Measurements from ENCODE around the gene L1CAM. TPM values are rescaled to one million over a fixed set of nuclear protein-coding genes. Genes with fewer than 3 reads are reported as not detected.
A peak's percentile ranks its signal among the peaks of the same experiment; 100 is the strongest.

The L1CAM gene
- total RNA-seq, 1 experiment from 2014 or later = 12.7 TPM

DNA sequence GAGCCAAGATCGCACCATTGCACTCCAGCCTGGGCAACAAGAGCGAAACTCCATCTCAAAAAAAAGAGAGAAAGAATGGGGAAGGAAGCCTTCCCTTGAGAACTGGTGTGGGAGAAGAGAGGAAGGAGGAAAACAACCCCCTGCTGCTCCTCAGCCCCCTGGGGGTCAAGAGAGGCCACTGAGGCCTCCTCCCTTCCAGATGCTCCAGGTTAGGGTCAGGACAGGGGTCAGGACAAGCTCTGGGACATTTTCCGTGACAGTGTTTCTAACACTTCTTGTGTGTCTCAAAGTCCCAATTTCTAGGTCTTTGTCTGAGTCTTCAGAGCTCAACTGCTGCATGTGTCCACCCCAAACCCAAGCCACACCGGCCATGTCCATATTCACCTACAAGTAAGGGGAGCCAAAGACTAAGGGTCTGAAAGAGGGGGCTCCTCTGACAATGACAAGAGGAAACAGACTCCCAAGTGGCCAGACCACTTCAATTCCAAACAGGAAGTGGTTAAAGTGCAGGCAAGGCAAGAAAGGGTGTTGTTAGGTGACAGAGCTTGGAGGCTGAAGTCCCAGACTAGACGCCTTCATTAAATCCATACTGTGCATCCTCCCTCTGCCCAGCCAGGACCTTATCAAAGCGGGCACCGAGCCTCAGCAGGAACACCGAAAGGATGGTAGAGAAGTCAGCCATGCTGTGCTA, 8.3 kb downstream of the L1CAM start:
- Histone ChIP-seq H3K9me3 (no peaks in the 10 kb centered on the region), H3K36me3 (ENCODE audit: control insufficient read depth, insufficient read depth, low read length) (no peaks in the 10 kb centered on the region), H3K4me3 (ENCODE audit: low read depth, low read length) (no peak overlapping the region), H3K4me1 (peaks cover 10% of the 10 kb centered on the region; the same call in 1 of the 2 replicates), H3K27me3 (replicated peaks; ENCODE audit: control insufficient read depth, insufficient read depth, low read length) (no peaks in the 10 kb centered on the region)
- H3K27ac Mint-ChIP-seq (ENCODE audit: unreplicated experiment) = no peak overlapping the region
- CTCF ChIA-PET = interaction anchor here (0.6 kb wide), 1 partner anchor 33 kb away, joined by 5 read pairs; no protein-coding TSS in a partner anchor
- intact Hi-C loops (cut with micrococcal nuclease; ENCODE audit: unreplicated experiment) = no loop called here
- no peaks in the 10 kb centered on the region for H3K9me3 Mint-ChIP-seq (ENCODE audit: unreplicated experiment)
- peaks cover 1% of the 10 kb centered on the region for H3K27me3 Mint-ChIP-seq (ENCODE audit: insufficient read depth, unreplicated experiment)
- no peak for DNase-seq
- no peaks in the 10 kb centered on the region for H3K36me3 Mint-ChIP-seq (ENCODE audit: insufficient read depth, unreplicated experiment)
- POLR2A ChIA-PET = no interaction called here
- H3K4me1 Mint-ChIP-seq (ENCODE audit: low read depth, unreplicated experiment) = no peaks in the 10 kb centered on the region
- BruUV-seq (replicated peaks) = no TSS peak
- H3K4me3 Mint-ChIP-seq (ENCODE audit: unreplicated experiment) = no peak overlapping the region
- TF ChIP-seq, protein P1, sequence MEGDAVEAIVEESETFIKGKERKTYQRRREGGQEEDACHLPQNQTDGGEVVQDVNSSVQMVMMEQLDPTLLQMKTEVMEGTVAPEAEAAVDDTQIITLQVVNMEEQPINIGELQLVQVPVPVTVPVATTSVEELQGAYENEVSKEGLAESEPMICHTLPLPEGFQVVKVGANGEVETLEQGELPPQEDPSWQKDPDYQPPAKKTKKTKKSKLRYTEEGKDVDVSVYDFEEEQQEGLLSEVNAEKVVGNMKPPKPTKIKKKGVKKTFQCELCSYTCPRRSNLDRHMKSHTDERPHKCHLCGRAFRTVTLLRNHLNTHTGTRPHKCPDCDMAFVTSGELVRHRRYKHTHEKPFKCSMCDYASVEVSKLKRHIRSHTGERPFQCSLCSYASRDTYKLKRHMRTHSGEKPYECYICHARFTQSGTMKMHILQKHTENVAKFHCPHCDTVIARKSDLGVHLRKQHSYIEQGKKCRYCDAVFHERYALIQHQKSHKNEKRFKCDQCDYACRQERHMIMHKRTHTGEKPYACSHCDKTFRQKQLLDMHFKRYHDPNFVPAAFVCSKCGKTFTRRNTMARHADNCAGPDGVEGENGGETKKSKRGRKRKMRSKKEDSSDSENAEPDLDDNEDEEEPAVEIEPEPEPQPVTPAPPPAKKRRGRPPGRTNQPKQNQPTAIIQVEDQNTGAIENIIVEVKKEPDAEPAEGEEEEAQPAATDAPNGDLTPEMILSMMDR (IDR thresholded peaks at IDR 0.05; ENCODE audit: insufficient read depth in 1 of 2, low read depth in 1 of 2, low read length in 1 of 2, severe bottlenecking in 1 of 2, unreplicated experiment in 1 of 2) = no peak

DNA sequence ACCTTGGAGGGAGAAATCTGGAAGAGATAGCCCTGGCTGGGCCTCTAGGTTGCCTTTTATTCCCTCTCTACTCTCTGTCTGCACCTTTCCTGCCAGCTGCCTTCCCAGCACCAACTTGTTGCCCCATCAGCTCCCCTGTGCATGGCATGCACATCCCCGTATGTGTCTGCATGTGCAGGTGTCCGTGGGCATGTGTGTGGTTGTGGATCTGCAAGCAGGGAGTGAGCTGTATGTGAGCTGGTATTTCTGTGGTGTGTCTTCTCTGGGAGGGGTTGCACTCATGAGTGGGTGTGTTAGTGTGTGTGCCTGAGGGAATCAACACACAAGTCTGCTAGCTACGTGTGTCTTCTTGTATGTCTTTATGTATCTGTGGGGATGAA, 9.9 kb downstream of the L1CAM start:
- no peaks in the 10 kb centered on the region for H3K9me3 Mint-ChIP-seq (ENCODE audit: unreplicated experiment)
- POLR2A ChIA-PET = no interaction called here

DNA sequence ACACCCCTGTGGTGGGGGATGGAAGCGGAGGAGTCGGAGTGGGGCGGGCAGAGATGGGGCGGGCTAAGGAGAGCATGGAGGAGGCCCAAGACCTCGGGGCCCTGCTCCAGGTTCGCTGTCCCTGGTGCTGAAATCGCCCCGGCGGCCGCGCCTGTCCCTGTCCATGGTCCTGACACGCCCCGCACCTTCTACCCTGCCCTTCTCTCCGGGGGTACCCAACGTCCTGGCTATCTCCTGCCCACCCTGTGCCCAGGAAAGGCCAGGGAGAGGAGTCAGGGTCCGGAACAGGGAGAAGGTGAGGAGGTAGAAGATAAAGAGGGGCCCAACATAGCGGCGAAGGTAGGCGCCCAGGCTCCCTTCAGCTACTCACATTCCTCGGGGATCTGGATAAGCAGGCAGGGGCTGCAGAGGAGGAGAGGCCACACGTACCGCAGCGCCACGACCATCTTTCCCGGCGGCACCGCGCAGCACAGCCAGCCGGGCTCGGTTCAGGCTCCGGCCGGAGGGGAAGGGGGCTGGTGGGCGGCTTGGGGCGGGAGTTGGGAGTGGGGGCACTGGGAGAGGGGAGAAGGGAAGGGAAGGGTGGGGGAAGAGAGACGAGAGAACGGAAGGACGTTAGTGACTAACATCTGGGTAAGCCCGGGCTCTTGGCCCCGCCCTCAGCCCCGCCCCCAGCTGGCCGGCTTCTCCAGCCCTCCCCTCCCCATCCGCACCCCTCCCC, 10.4 kb downstream of the L1CAM start:
- no peaks in the 10 kb centered on the region for H3K36me3 Mint-ChIP-seq (ENCODE audit: insufficient read depth, unreplicated experiment)
- Histone ChIP-seq H3K27me3 (replicated peaks; ENCODE audit: control insufficient read depth, insufficient read depth, low read length) (no peaks in the 10 kb centered on the region), H3K36me3 (ENCODE audit: control insufficient read depth, insufficient read depth, low read length) (no peaks in the 10 kb centered on the region), H3K9me3 (no peaks in the 10 kb centered on the region), H3K4me1 (no peaks in the 10 kb centered on the region), H3K4me3 (ENCODE audit: low read depth, low read length) (no peak overlapping the region)
- H3K4me3 Mint-ChIP-seq (ENCODE audit: unreplicated experiment) = no peak overlapping the region
- CTCF ChIA-PET = no interaction called here
- DNase-seq = peak in 1 of 2 experiments; percentile 73
- BruUV-seq (replicated peaks) = no TSS peak
- TF ChIP-seq, protein P1 (IDR thresholded peaks at IDR 0.05; ENCODE audit: insufficient read depth in 1 of 2, low read depth in 1 of 2, low read length in 1 of 2, severe bottlenecking in 1 of 2, unreplicated experiment in 1 of 2) = no peak
- POLR2A ChIA-PET = no interaction called here
- intact Hi-C loops (cut with micrococcal nuclease; ENCODE audit: unreplicated experiment) = no loop called here
- H3K9me3 Mint-ChIP-seq (ENCODE audit: unreplicated experiment) = no peaks in the 10 kb centered on the region
- H3K27me3 Mint-ChIP-seq (ENCODE audit: insufficient read depth, unreplicated experiment) = peaks cover 4% of the 10 kb centered on the region
- H3K4me1 Mint-ChIP-seq (ENCODE audit: low read depth, unreplicated experiment) = no peaks in the 10 kb centered on the region
- no peak overlapping the region for H3K27ac Mint-ChIP-seq (ENCODE audit: unreplicated experiment)

More for the DNA sequence above, 9.9 kb downstream of the L1CAM start:
- no peaks in the 10 kb centered on the region for H3K27me3 ChIP-seq (replicated peaks; ENCODE audit: control insufficient read depth, insufficient read depth, low read length)
- DNase-seq = no peak
- no peak overlapping the region for H3K4me3 Mint-ChIP-seq (ENCODE audit: unreplicated experiment)
- H3K36me3 Mint-ChIP-seq (ENCODE audit: insufficient read depth, unreplicated experiment) = no peaks in the 10 kb centered on the region
- H3K4me1 Mint-ChIP-seq (ENCODE audit: low read depth, unreplicated experiment) = no peaks in the 10 kb centered on the region
- H3K27me3 Mint-ChIP-seq (ENCODE audit: insufficient read depth, unreplicated experiment) = peaks cover 4% of the 10 kb centered on the region
- CTCF ChIA-PET = no interaction called here
- TF ChIP-seq, protein P1 (IDR thresholded peaks at IDR 0.05; ENCODE audit: insufficient read depth in 1 of 2, low read depth in 1 of 2, low read length in 1 of 2, severe bottlenecking in 1 of 2, unreplicated experiment in 1 of 2) = no peak
- H3K36me3 ChIP-seq (ENCODE audit: control insufficient read depth, insufficient read depth, low read length) = no peaks in the 10 kb centered on the region
- H3K4me3 ChIP-seq (ENCODE audit: low read depth, low read length) = no peak overlapping the region
- no peaks in the 10 kb centered on the region for H3K9me3 ChIP-seq
- BruUV-seq (replicated peaks) = no TSS peak
- H3K27ac Mint-ChIP-seq (ENCODE audit: unreplicated experiment) = no peak overlapping the region
- no peaks in the 10 kb centered on the region for H3K4me1 ChIP-seq
- intact Hi-C loops (cut with micrococcal nuclease; ENCODE audit: unreplicated experiment) = no loop called here
